LNCaP clone FGC (cell line): Measurements from ENCODE around the gene PRR12.

ENCODE experiments used
- DNase-seq: peaks from one replicate; pipeline ENCODE4 v3.0.0-alpha.2; 2011; ENCODE audit warnings: low read depth
- H3K4me3 ChIP-seq: 2 replicates; pipeline ENCODE4 v1.5.1; 2011; ENCODE audit warnings: mild to moderate bottlenecking, low read depth, low read length, control low read depth
- CTCF ChIP-seq: IDR thresholded peaks from 2 replicates; pipeline ENCODE4 v1.5.1; 2012; ENCODE audit warnings: mild to moderate bottlenecking; ENCODE audit not compliant: control insufficient read depth, insufficient read depth; ENCODE audit errors: extremely low read depth

Gene PRR12

GRCh38 chr19:49560358-49560900 lies 30.6 kb upstream of the PRR12 start:
- no peak for DNase-seq
- TF ChIP-seq CTCF = no peak
- no peak overlapping the region for H3K4me3 ChIP-seq

- no peak for DNase-seq
- no peak for TF ChIP-seq CTCF
- no peak overlapping the region for H3K4me3 ChIP-seq
Observed at GRCh38 chr19:49564616-49565045, 26.4 kb upstream of the PRR12 start.

GRCh38 chr19:49565261-49565660 lies 25.7 kb upstream of the PRR12 start:
- DNase-seq = peak; percentile 33
- H3K4me3 ChIP-seq = no peak overlapping the region
- no peak for TF ChIP-seq CTCF

- no peak overlapping the region for H3K4me3 ChIP-seq
- DNase-seq = no peak
- no peak for TF ChIP-seq CTCF
Observed at GRCh38 chr19:49566302-49566701, 24.7 kb upstream of the PRR12 start.

- DNase-seq = no peak
- TF ChIP-seq CTCF = no peak
- no peak overlapping the region for H3K4me3 ChIP-seq
Observed at GRCh38 chr19:49567861-49568441, 23.0 kb upstream of the PRR12 start.

GRCh38 chr19:49570138-49570856 lies 20.7 kb upstream of the PRR12 start:
- TF ChIP-seq CTCF = peak; percentile 94
- no peak overlapping the region for H3K4me3 ChIP-seq
- peak; percentile 55 for DNase-seq
